Activated B cell treated with CpG ODN at 0.5 μM for 24 hours (primary cell): ENCODE results near the gene LARP4. TPM values are rescaled to one million over a fixed set of nuclear protein-coding genes. Genes with fewer than 3 reads are reported as not detected.
"Not testable (repeated sequence)": the region's sequence is repeated elsewhere in the genome, so short reads cannot be mapped to it uniquely, and the experiment has no call there.

ENCODE experiments used
- ATAC-seq: fragments of 200-7000 bp; cut with Tn5 transposase; one replicate; pipeline ENCODE4 v1.10.0; 2021; ENCODE audit warnings: low read depth, mild to moderate bottlenecking, moderate library complexity
- CTCF ChIA-PET: fragments of 350-600 bp; sonication (Branson Sonifier 250); formaldehyde crosslinking; loops from one replicate; lab custom pipeline; 2021; ENCODE audit warnings: antibody characterized with exemption; lab: Charles Lee
- POLR2A ChIA-PET: fragments of 350-600 bp; sonication (Branson Sonifier 250); formaldehyde crosslinking; loops from one replicate; lab custom pipeline; 2021; ENCODE audit warnings: antibody characterized with exemption; lab: Charles Lee
- DNase-seq: peaks from one replicate; pipeline ENCODE4 v3.0.0; 2022
- H3K27ac Mint-ChIP-seq: one replicate; pipeline ENCODE4 v1.8.0; 2020; ENCODE audit warnings: mixed read lengths
- H3K27me3 Mint-ChIP-seq: one replicate; pipeline ENCODE4 v1.8.0; 2021; ENCODE audit warnings: mixed read lengths
- H3K36me3 Mint-ChIP-seq: one replicate; pipeline ENCODE4 v1.8.0; 2021; ENCODE audit warnings: low read depth, mixed read lengths
- H3K4me1 Mint-ChIP-seq: one replicate; pipeline ENCODE4 v1.8.0; 2021; ENCODE audit warnings: mixed read lengths
- H3K4me3 Mint-ChIP-seq: one replicate; pipeline ENCODE4 v1.8.0; 2020; ENCODE audit warnings: mild to moderate bottlenecking, mixed read lengths
- H3K9me3 Mint-ChIP-seq: one replicate; pipeline ENCODE4 v1.8.0; 2020; ENCODE audit warnings: mixed read lengths
- intact Hi-C: fragments of 100-400 bp; cut with micrococcal nuclease; formaldehyde crosslinking; loops from one replicate; pipeline ENCODE4 v1.15.1; 2024
- total RNA-seq: library from RNA; stranded (reverse); gene quantifications from 2 replicates; pipeline ENCODE4 v1.2.3, GENCODE V29; 2022
- TF ChIP-seq, protein P1 (sequence below): fragments of 200-600 bp; IDR thresholded peaks from one replicate; pipeline ENCODE4 v1.8.0; 2022; ENCODE audit warnings: antibody characterized with exemption, mild to moderate bottlenecking

The LARP4 gene
- total RNA-seq, 1 donor from 2014 or later, result 56.3 TPM

DNA sequence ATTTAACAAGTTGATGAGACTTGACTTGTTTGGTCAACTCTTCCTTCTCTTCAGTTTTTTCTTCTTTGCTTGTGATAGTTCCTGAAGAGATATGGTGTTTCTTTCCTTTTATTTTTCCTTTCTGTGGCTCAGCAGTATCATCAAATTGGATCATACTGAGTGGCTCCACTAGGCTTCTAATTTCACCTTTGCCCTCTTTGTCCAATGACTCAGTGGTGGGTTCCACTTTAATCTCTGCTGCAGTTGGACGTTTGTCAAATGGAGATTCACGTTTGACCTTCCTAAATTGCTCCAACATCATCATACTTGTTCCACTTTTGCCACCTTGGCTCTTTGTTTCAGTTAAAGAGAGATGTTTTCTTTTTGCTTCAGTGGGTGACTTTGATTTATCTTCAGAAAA is 45.8 kb upstream of the LARP4 start:
- no peak for DNase-seq
- Mint-ChIP-seq H3K4me3 (no peak overlapping the region), H3K27ac (no peak overlapping the region), H3K27me3 (no peaks in the 10 kb centered on the region), H3K9me3 (no peaks in the 10 kb centered on the region), H3K36me3 (no peaks in the 10 kb centered on the region), H3K4me1 (no peaks in the 10 kb centered on the region)
- ChIA-PET CTCF (no interaction called here), POLR2A (no interaction called here)
- no peak for ATAC-seq
- intact Hi-C loops, result no loop called here
- TF ChIP-seq, protein P1, sequence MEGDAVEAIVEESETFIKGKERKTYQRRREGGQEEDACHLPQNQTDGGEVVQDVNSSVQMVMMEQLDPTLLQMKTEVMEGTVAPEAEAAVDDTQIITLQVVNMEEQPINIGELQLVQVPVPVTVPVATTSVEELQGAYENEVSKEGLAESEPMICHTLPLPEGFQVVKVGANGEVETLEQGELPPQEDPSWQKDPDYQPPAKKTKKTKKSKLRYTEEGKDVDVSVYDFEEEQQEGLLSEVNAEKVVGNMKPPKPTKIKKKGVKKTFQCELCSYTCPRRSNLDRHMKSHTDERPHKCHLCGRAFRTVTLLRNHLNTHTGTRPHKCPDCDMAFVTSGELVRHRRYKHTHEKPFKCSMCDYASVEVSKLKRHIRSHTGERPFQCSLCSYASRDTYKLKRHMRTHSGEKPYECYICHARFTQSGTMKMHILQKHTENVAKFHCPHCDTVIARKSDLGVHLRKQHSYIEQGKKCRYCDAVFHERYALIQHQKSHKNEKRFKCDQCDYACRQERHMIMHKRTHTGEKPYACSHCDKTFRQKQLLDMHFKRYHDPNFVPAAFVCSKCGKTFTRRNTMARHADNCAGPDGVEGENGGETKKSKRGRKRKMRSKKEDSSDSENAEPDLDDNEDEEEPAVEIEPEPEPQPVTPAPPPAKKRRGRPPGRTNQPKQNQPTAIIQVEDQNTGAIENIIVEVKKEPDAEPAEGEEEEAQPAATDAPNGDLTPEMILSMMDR, result no peak

DNA sequence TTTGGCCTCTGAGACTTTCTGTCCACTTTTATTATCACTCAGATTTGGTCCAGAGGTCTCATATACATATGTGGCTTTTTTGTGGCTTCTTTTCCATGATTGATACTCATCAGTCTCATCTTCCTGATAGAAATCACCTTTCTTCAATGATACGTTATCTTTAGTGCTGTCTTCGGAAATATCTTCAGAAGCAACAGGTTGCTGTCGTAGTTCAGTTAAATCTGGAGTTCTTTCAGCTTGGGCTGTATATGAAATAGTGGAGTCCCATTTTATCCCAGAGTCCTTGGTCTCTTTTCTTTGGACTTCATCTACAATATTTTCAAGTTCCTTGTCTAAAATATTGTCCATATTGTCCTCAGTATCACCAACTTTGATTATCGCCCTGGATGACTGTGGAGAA is 45.3 kb upstream of the LARP4 start:
- Mint-ChIP-seq H3K27me3 (no peaks in the 10 kb centered on the region), H3K27ac (no peak overlapping the region), H3K36me3 (no peaks in the 10 kb centered on the region), H3K9me3 (no peaks in the 10 kb centered on the region), H3K4me3 (no peak overlapping the region), H3K4me1 (no peaks in the 10 kb centered on the region)
- DNase-seq (no peak), ATAC-seq (no peak)
- TF ChIP-seq, protein P1, result no peak
- CTCF ChIA-PET, result interaction anchor here (0.6 kb wide), 1 partner anchor 388 kb away, joined by 3 read pairs; no protein-coding TSS in a partner anchor
- intact Hi-C loops, result no loop called here
- POLR2A ChIA-PET, result no interaction called here

DNA sequence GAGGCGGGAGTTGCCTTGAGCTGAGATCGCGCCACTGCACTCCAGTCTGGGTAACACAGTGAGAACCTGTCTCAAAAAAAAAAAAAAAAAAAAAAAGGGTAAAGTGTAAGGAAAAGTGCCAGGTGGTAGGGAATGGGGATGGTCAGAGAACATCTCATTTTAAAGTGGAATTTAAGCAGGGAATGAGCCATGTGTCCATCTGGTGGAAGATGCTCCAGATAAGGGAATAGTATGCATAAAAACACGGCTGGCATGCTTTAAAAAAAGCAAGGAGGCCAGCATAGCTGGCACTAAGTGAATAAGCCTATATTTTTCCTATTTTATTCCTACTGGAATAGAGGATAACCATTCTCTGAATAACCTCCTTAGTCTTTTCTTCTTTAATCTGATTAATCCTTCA is 38.0 kb upstream of the LARP4 start:
- no peak overlapping the region for H3K4me3 Mint-ChIP-seq
- H3K4me1 Mint-ChIP-seq, result no peaks in the 10 kb centered on the region
- H3K27ac Mint-ChIP-seq, result no peak overlapping the region
- H3K36me3 Mint-ChIP-seq, result no peaks in the 10 kb centered on the region
- ChIA-PET CTCF (no interaction called here), POLR2A (interaction anchor here (0.7 kb wide), 2 partner anchors 849 to 1215 kb away, joined by 3 to 6 read pairs; no protein-coding TSS in a partner anchor)
- H3K9me3 Mint-ChIP-seq, result no peaks in the 10 kb centered on the region
- no peak for ATAC-seq
- H3K27me3 Mint-ChIP-seq, result no peaks in the 10 kb centered on the region
- intact Hi-C loops, result no loop called here
- TF ChIP-seq, protein P1, result no peak
- no peak for DNase-seq

DNA sequence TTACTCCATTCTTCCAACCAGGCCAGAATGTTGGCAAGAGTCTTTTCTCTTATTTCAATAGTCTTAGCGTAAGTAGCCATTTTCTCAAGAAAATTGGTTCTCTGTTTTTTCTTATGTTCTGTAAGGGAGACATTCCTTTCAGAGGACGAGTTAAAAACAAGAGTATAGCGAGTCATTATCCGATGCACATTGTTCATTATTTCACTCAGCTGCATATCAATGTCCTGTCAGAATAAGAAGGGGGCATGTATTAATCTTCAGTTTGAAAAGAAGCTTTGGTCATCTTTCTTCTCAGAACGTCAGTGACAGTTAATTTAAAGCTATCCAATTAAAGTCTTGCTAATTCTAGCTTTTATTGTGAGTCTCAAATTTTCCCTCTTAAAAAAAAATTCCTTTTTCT is 37.5 kb upstream of the LARP4 start:
- CTCF ChIA-PET, result no interaction called here
- POLR2A ChIA-PET, result no interaction called here
- ATAC-seq (no peak), DNase-seq (no peak)
- no peaks in the 10 kb centered on the region for H3K27me3 Mint-ChIP-seq
- no peak overlapping the region for H3K27ac Mint-ChIP-seq
- H3K4me1 Mint-ChIP-seq, result no peaks in the 10 kb centered on the region
- intact Hi-C loops, result no loop called here
- no peaks in the 10 kb centered on the region for H3K9me3 Mint-ChIP-seq
- TF ChIP-seq, protein P1, result no peak
- no peaks in the 10 kb centered on the region for H3K36me3 Mint-ChIP-seq
- no peak overlapping the region for H3K4me3 Mint-ChIP-seq

DNA sequence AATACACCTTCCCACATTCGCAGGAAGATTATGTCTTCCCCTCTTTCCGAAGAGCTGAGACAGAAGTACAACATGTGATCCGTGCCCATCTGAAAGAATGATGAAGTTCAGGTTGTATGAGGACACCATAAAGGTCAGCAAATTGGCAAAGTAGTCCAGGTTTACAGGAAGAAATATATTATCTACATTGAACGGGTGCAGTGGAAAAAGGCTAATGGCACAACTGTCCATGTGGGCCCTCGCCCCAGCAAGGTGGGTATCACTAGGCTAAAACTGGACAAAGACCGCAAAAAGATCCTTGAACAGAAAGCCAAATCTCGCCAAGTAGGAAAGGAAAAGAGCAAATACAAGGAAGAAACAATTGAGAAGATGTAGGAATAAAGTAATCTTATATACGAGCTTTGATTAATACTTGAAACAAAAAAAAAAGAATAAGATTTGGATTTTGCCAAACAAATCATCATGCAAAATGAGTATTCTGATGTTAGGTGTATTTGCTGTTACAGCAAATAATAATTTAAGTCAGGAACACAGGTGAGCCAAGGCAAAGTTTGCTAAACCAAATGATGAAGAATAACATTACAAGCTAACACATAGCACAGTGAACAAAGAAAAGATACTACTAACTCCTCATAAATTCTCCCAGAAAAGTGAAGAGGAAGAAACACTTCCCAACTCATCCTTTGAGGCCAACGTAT is 34.8 kb upstream of the LARP4 start:
- ChIA-PET POLR2A (interaction anchor here (0.6 kb wide), 1 partner anchor 133 kb away, joined by 5 read pairs; no protein-coding TSS in a partner anchor), CTCF (no interaction called here)
- H3K27ac Mint-ChIP-seq, result no peak overlapping the region
- H3K27me3 Mint-ChIP-seq, result no peaks in the 10 kb centered on the region
- no peak for ATAC-seq
- no peaks in the 10 kb centered on the region for H3K36me3 Mint-ChIP-seq
- H3K4me3 Mint-ChIP-seq, result no peak overlapping the region
- no peak for DNase-seq
- TF ChIP-seq, protein P1, result no peak
- intact Hi-C loops, result no loop called here
- no peaks in the 10 kb centered on the region for H3K4me1 Mint-ChIP-seq
- H3K9me3 Mint-ChIP-seq, result no peaks in the 10 kb centered on the region

DNA sequence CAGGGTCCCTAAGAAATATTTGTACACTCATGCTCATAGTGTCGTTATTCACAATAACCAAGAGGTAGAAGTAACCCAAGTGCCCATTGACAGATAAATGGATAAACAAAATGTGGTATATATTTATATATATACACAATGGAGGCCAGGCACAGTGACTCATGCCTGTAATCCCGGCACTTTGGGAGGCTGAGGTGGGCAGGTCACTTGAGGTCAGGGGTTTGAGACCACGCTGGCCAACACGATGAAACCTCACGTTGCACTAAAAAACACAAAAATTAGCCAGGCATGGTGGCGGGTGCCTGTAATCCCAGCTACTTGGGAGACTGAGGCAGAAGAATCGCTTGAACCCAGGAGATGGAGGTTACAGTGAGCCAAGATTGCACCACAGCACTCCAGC is 30.0 kb upstream of the LARP4 start:
- DNase-seq, intact Hi-C loops, H3K9me3 Mint-ChIP-seq, POLR2A ChIA-PET, ATAC-seq, CTCF ChIA-PET, H3K27ac Mint-ChIP-seq, H3K27me3 Mint-ChIP-seq, H3K4me1 Mint-ChIP-seq, H3K36me3 Mint-ChIP-seq, H3K4me3 Mint-ChIP-seq: not testable (repeated sequence)
